SH-SY5Y (cell line): ENCODE measurements around the gene PHKG2.

Experiments
- GATA2 ChIP-seq: IDR thresholded peaks from 2 replicates; pipeline ENCODE4 v1.6.1; 2011; ENCODE audit warnings: mild to moderate bottlenecking, low read depth, low read length
- GATA3 ChIP-seq: IDR thresholded peaks from 2 replicates; pipeline ENCODE4 v1.6.1; 2011; ENCODE audit warnings: low read depth, mild to moderate bottlenecking, low read length, moderate library complexity

GRCh38 chr16:30762991-30763725 lies 14.9 kb downstream of the PHKG2 start:
- no peak for TF ChIP-seq GATA2
- TF ChIP-seq GATA3, result no peak
